GM12865 (cell line): Measurements from ENCODE around the gene SP2.
"Not testable (repeated sequence)": the region's sequence is repeated elsewhere in the genome, so short reads cannot be mapped to it uniquely, and the experiment has no call there.

Experiments used
- DNase-seq: peaks from one replicate; pipeline ENCODE4 v3.0.0; 2010; ENCODE audit warnings: low read depth
- H3K4me3 ChIP-seq: 2 replicates; pipeline ENCODE4 v1.5.1; 2011; ENCODE audit warnings: mild to moderate bottlenecking, low read depth, low read length, control low read depth
- TF ChIP-seq, protein P1 (sequence below): IDR thresholded peaks from 2 replicates; pipeline ENCODE4 v1.5.1; 2011; ENCODE audit warnings: low read length, control low read depth, low read depth, inconsistent platforms; ENCODE audit not compliant: insufficient read depth; ENCODE audit errors: missing control alignments

SP2 gene

DNA sequence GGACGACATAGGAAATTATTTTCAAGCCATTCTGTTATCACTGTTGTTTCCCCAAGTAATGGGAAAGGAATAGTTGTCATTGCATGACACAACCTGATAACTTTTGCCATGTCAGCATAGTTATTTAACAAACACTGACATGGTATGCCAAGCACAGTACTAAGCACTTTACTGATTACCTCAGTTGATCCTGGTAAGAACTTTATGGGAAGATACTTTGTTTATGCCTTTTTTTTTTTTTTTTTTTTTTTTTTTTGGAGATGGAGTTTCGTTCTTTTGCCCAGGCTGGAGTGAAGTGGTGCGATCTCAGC lies 29.6 kb downstream of the SP2 start:
- no peak for DNase-seq
- no peak overlapping the region for H3K4me3 ChIP-seq
- TF ChIP-seq, protein P1, sequence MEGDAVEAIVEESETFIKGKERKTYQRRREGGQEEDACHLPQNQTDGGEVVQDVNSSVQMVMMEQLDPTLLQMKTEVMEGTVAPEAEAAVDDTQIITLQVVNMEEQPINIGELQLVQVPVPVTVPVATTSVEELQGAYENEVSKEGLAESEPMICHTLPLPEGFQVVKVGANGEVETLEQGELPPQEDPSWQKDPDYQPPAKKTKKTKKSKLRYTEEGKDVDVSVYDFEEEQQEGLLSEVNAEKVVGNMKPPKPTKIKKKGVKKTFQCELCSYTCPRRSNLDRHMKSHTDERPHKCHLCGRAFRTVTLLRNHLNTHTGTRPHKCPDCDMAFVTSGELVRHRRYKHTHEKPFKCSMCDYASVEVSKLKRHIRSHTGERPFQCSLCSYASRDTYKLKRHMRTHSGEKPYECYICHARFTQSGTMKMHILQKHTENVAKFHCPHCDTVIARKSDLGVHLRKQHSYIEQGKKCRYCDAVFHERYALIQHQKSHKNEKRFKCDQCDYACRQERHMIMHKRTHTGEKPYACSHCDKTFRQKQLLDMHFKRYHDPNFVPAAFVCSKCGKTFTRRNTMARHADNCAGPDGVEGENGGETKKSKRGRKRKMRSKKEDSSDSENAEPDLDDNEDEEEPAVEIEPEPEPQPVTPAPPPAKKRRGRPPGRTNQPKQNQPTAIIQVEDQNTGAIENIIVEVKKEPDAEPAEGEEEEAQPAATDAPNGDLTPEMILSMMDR, result no peak

DNA sequence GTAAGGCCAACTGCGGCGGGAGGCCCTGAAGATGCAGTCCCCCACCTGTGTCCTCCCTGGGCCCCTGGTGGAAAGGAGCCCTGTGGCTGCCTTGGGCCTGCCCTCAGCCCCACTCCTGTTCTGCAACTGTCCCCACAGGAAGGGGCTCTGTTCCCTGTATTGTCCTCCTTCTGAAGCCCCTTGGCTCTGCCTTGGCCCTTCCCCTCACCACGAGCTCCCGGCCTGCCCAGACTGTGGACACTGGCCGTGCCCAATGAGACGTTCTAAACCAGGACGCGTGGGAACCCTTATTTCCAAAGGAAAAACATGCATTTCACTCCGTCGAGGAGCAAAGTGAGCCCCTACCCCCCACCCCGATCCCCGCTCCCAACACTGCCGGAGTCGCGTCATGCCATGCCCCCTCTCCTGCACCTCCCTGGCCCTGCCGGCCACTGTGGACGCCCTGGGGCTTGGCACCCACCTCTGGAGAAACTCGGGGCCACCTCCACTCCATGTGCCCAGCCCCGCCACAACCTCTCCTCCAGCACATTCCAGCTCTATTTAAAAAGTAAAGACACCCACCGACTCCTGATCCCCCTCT lies 31.9 kb downstream of the SP2 start:
- DNase-seq, result no peak
- no peak overlapping the region for H3K4me3 ChIP-seq
- TF ChIP-seq, protein P1, result no peak

GRCh38 chr17:47928415-47928814 lies 32.4 kb downstream of the SP2 start:
- TF ChIP-seq, protein P1, result no peak
- H3K4me3 ChIP-seq, result no peak overlapping the region
- DNase-seq, result no peak

GRCh38 chr17:47929218-47930000 lies 33.4 kb downstream of the SP2 start:
- TF ChIP-seq, protein P1, result no peak
- DNase-seq, result no peak
- H3K4me3 ChIP-seq, result no peak overlapping the region

GRCh38 chr17:47931848-47932247 lies 35.8 kb downstream of the SP2 start:
- TF ChIP-seq, protein P1, result no peak
- no peak overlapping the region for H3K4me3 ChIP-seq
- no peak for DNase-seq

GRCh38 chr17:47934856-47935255 lies 38.8 kb downstream of the SP2 start:
- TF ChIP-seq, protein P1, result no peak
- no peak for DNase-seq
- no peak overlapping the region for H3K4me3 ChIP-seq

DNA sequence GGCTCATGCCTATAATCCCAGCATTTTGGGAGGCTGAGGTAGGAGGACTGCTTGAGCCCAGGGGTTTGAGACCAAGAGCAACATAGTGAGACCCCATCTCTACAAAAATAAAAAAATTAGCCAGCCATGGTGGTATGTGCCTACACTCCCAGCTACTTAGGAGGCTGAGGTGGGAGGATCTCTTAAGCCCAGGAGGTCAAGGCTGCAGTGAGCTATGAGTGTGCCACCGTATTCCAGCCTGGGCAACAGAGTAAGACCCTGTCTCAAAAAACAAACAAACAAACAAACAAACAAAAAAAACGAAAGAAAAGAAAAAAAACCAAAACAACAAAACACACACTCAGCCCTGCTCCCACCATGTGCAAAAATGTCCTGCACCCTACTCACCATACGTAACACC lies 39.4 kb downstream of the SP2 start:
- not testable (repeated sequence) for H3K4me3 ChIP-seq, DNase-seq
